GM23248 (cell line): ENCODE results near the gene TULP4.

Source experiments
- EZH2 ChIP-seq: fragments of 200-600 bp; sonication (generic); IDR thresholded peaks from 2 replicates; pipeline ENCODE4 v1.6.1; 2018; ENCODE audit warnings: antibody characterized with exemption, mild to moderate bottlenecking; ENCODE audit not compliant: insufficient read depth, poor library complexity, severe bottlenecking
- EZH2phosphoT487 ChIP-seq: fragments of 200-600 bp; sonication (generic); IDR thresholded peaks from 2 replicates; pipeline ENCODE4 v1.6.1; 2018; ENCODE audit warnings: antibody characterized with exemption, moderate library complexity, mild to moderate bottlenecking, low read depth; ENCODE audit not compliant: insufficient read depth

GRCh38 chr6:158498362-158498761 lies 186.1 kb downstream of the TULP4 start:
- no peak for TF ChIP-seq EZH2
- TF ChIP-seq EZH2phosphoT487, result no peak
